Measurements from ENCODE around the gene EIF4A3. TPM values are rescaled to one million over a fixed set of nuclear protein-coding genes. Genes with fewer than 3 reads are reported as not detected.

EIF4A3 gene
- total RNA-seq, 1 experiment from 2014 or later, result 124 TPM

DNA sequence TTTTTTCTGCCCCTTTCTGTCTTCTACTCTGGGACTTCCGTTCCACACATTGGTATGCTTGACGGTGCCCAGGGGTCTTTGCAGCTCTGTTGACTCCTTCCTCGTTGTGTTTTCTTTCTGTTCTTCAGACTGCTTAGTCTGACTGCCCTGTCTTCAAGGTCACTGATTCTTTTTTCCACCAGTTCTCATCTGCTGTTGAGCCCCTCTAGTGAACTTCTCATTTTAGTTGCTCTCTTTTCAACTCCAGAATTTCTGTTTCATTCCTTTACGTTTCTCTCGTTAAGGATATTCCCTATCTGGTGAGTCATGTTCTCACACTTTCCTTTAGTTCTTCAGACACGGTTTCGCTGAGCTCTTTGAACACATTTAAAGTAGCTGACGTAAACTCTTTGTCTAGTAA, 31.8 kb downstream of the EIF4A3 start:
- Mint-ChIP-seq H3K9me3 (ENCODE audit: low read depth, unreplicated experiment) (no peaks in the 10 kb centered on the region), H3K27me3 (ENCODE audit: unreplicated experiment) (no peaks in the 10 kb centered on the region), H3K36me3 (ENCODE audit: insufficient read depth, unreplicated experiment) (peaks cover 5% of the 10 kb centered on the region), H3K4me1 (ENCODE audit: low read depth, unreplicated experiment) (no peaks in the 10 kb centered on the region), H3K27ac (ENCODE audit: unreplicated experiment) (no peak overlapping the region), H3K4me3 (ENCODE audit: low read depth, unreplicated experiment) (no peak overlapping the region)
- TF ChIP-seq, protein P1, sequence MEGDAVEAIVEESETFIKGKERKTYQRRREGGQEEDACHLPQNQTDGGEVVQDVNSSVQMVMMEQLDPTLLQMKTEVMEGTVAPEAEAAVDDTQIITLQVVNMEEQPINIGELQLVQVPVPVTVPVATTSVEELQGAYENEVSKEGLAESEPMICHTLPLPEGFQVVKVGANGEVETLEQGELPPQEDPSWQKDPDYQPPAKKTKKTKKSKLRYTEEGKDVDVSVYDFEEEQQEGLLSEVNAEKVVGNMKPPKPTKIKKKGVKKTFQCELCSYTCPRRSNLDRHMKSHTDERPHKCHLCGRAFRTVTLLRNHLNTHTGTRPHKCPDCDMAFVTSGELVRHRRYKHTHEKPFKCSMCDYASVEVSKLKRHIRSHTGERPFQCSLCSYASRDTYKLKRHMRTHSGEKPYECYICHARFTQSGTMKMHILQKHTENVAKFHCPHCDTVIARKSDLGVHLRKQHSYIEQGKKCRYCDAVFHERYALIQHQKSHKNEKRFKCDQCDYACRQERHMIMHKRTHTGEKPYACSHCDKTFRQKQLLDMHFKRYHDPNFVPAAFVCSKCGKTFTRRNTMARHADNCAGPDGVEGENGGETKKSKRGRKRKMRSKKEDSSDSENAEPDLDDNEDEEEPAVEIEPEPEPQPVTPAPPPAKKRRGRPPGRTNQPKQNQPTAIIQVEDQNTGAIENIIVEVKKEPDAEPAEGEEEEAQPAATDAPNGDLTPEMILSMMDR (IDR thresholded peaks at IDR 0.05; ENCODE audit: unreplicated experiment), result no peak
- intact Hi-C loops (cut with micrococcal nuclease; ENCODE audit: unreplicated experiment), result no loop called here
- no peak for DNase-seq
- no TSS peak for BruUV-seq (replicated peaks)
- CTCF ChIA-PET, result no interaction called here

DNA sequence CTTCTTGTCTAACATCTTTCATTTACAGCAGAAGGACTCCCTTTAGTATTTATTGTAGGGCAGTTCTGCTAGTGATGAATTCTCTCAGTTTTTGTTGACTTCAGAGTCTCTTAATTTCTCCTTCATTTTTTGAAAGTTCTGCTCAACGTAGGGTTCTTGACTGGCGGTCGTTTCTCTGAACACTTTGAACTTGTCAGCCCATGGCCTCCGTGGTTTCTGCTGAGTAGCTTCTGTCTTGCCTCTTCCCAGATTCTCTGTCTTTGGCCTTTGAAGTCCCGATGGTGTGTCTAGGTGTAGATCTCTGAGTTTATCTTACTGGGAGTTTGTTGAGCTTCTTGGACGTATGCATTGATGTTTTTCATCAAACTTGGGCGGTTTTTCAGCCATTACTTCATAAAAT, 32.2 kb downstream of the EIF4A3 start:
- H3K9me3 Mint-ChIP-seq (ENCODE audit: low read depth, unreplicated experiment), result no peaks in the 10 kb centered on the region
- H3K27ac Mint-ChIP-seq (ENCODE audit: unreplicated experiment), result no peak overlapping the region
- TF ChIP-seq, protein P1 (IDR thresholded peaks at IDR 0.05; ENCODE audit: unreplicated experiment), result no peak
- H3K4me1 Mint-ChIP-seq (ENCODE audit: low read depth, unreplicated experiment), result no peaks in the 10 kb centered on the region
- H3K4me3 Mint-ChIP-seq (ENCODE audit: low read depth, unreplicated experiment), result no peak overlapping the region
- DNase-seq, result no peak
- intact Hi-C loops (cut with micrococcal nuclease; ENCODE audit: unreplicated experiment), result no loop called here
- CTCF ChIA-PET, result no interaction called here
- BruUV-seq (replicated peaks), result no TSS peak
- no peaks in the 10 kb centered on the region for H3K27me3 Mint-ChIP-seq (ENCODE audit: unreplicated experiment)
- peaks cover 5% of the 10 kb centered on the region for H3K36me3 Mint-ChIP-seq (ENCODE audit: insufficient read depth, unreplicated experiment)

DNA sequence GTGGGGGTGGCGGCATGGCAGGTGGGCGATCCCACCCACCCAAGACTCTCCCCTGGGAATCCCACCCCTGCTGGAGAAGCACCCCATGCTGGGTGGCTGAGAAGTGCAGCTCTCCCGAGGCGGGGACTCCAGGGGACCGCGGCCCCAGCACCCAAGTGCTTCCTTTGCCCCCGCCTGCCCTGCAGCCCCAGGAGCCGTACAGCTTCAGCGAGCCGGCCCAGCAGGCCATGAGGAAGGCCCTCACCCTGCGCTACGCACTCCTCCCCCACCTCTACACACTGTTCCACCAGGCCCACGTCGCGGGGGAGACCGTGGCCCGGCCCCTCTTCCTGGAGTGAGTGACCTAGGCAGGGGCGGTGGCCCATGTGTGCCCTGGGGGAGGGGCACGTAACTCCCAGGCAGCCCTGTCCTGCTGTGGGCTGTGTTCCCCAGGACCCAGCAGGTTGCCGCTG, 33.9 kb downstream of the EIF4A3 start:
- CTCF ChIA-PET, result no interaction called here
- no peak overlapping the region for H3K4me3 Mint-ChIP-seq (ENCODE audit: low read depth, unreplicated experiment)
- no peaks in the 10 kb centered on the region for H3K27me3 Mint-ChIP-seq (ENCODE audit: unreplicated experiment)
- intact Hi-C loops (cut with micrococcal nuclease; ENCODE audit: unreplicated experiment), result no loop called here
- H3K27ac Mint-ChIP-seq (ENCODE audit: unreplicated experiment), result no peak overlapping the region
- BruUV-seq (replicated peaks), result no TSS peak
- no peak for DNase-seq
- TF ChIP-seq, protein P1 (IDR thresholded peaks at IDR 0.05; ENCODE audit: unreplicated experiment), result no peak
- H3K4me1 Mint-ChIP-seq (ENCODE audit: low read depth, unreplicated experiment), result no peaks in the 10 kb centered on the region
- peaks cover 5% of the 10 kb centered on the region for H3K36me3 Mint-ChIP-seq (ENCODE audit: insufficient read depth, unreplicated experiment)
- H3K9me3 Mint-ChIP-seq (ENCODE audit: low read depth, unreplicated experiment), result no peaks in the 10 kb centered on the region

DNA sequence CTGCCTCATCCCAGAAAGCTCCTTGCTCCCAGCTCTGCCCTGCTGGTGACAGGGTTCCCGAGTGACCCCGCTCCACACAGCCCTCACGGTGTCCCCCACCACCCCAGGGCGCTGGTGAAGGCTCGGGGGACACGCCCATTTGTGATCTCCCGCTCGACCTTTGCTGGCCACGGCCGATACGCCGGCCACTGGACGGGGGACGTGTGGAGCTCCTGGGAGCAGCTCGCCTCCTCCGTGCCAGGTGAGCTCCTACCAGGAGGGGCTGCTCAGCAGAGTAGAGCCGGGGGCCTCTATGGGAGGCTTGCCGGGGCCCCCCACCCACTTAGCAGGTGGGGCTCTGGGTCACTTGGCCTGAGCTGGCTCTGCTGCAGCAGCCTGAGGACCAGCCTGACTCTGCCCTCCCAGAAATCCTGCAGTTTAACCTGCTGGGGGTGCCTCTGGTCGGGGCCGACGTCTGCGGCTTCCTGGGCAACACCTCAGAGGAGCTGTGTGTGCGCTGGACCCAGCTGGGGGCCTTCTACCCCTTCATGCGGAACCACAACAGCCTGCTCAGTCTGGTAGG, 34.4 kb downstream of the EIF4A3 start:
- CTCF ChIA-PET, result no interaction called here
- intact Hi-C loops (cut with micrococcal nuclease; ENCODE audit: unreplicated experiment), result no loop called here
- BruUV-seq (replicated peaks), result no TSS peak
- Mint-ChIP-seq H3K27ac (ENCODE audit: unreplicated experiment) (no peak overlapping the region), H3K27me3 (ENCODE audit: unreplicated experiment) (no peaks in the 10 kb centered on the region), H3K9me3 (ENCODE audit: low read depth, unreplicated experiment) (no peaks in the 10 kb centered on the region), H3K36me3 (ENCODE audit: insufficient read depth, unreplicated experiment) (peaks cover 5% of the 10 kb centered on the region), H3K4me3 (ENCODE audit: low read depth, unreplicated experiment) (no peak overlapping the region), H3K4me1 (ENCODE audit: low read depth, unreplicated experiment) (no peaks in the 10 kb centered on the region)
- DNase-seq, result no peak
- TF ChIP-seq, protein P1 (IDR thresholded peaks at IDR 0.05; ENCODE audit: unreplicated experiment), result no peak
